Lower lobe of right lung (tissue), 2 donors: ENCODE measurements around the gene HRH1. TPM values are rescaled to one million over a fixed set of nuclear protein-coding genes. Genes with fewer than 3 reads are reported as not detected.
A peak's percentile ranks its signal among the peaks of the same experiment; 100 is the strongest.

Experiments used
- ATAC-seq, 2 donors: fragments of 200-7000 bp; cut with Tn5 transposase; one replicate each; pipeline ENCODE4 v1.9.1; 2020 to 2022; ENCODE audit warnings: mild to moderate bottlenecking in 2 of 2, moderate library complexity in 2 of 2
- DNase-seq: peaks from one replicate; pipeline ENCODE4 v3.0.0-alpha.2; 2020
- H3K27ac ChIP-seq: fragments of 200-600 bp; one replicate; pipeline ENCODE4 v1.8.0; 2022
- H3K27me3 ChIP-seq: fragments of 200-600 bp; one replicate; pipeline ENCODE4 v1.8.0; 2022; ENCODE audit warnings: low read depth
- H3K36me3 ChIP-seq: fragments of 200-600 bp; one replicate; pipeline ENCODE4 v1.8.0; 2022; ENCODE audit warnings: mild to moderate bottlenecking
- H3K4me1 ChIP-seq: fragments of 200-600 bp; one replicate; pipeline ENCODE4 v1.8.0; 2022
- H3K4me3 ChIP-seq: fragments of 200-600 bp; one replicate; pipeline ENCODE4 v1.8.0; 2022; ENCODE audit warnings: mild to moderate bottlenecking
- H3K9me3 ChIP-seq: fragments of 200-600 bp; one replicate; pipeline ENCODE4 v1.8.0; 2022
- CTCF ChIP-seq: fragments of 200-600 bp; IDR thresholded peaks from one replicate; pipeline ENCODE4 v1.8.0; 2022; ENCODE audit warnings: antibody characterized with exemption, mild to moderate bottlenecking
- intact Hi-C: fragments of 100-400 bp; cut with DNase I; formaldehyde crosslinking; loops from one replicate; pipeline ENCODE4 v1.11.0; 2022
- total RNA-seq: library from RNA; stranded (reverse); fragmentation: NEBNext Ultra II Directional; extraction: Animal tissue kit (Norgen Biotek cat#: 25700); gene quantifications from one replicate; pipeline ENCODE4 v1.2.1, GENCODE V29; 2021
- donor health status: DM: no; HTN: yes; CAD: no; lungs with severe emphysema.

Gene HRH1
- total RNA-seq, 1 donor from 2014 or later, result 6.4 TPM

- no peaks in the 10 kb centered on the region for H3K27me3 ChIP-seq
- H3K9me3 ChIP-seq, result no peaks in the 10 kb centered on the region
- DNase-seq (no peak), ATAC-seq (peak; percentile 32 to 67)
- H3K4me1 ChIP-seq, result peaks cover 37% of the 10 kb centered on the region
- peak overlapping the region; percentile 44 for H3K27ac ChIP-seq
- H3K36me3 ChIP-seq, result peaks cover 46% of the 10 kb centered on the region
- H3K4me3 ChIP-seq, result no peak overlapping the region
- no peak for TF ChIP-seq CTCF
- intact Hi-C loops, result no loop called here
Measured at GRCh38 chr3:11282250-11283138, 128.2 kb downstream of the HRH1 start.

- Histone ChIP-seq H3K4me1 (peaks cover 43% of the 10 kb centered on the region), H3K36me3 (peaks cover 46% of the 10 kb centered on the region), H3K9me3 (no peaks in the 10 kb centered on the region), H3K27me3 (no peaks in the 10 kb centered on the region), H3K4me3 (no peak overlapping the region), H3K27ac (peak overlapping the region; percentile 44)
- intact Hi-C loops, result no loop called here
- DNase-seq, result no peak
- ATAC-seq, result peak in 1 of 2 donors; percentile 29
- TF ChIP-seq CTCF, result no peak
Measured at GRCh38 chr3:11283139-11283475, 128.8 kb downstream of the HRH1 start.

- H3K4me3 ChIP-seq, result no peak overlapping the region
- H3K36me3 ChIP-seq, result peaks cover 40% of the 10 kb centered on the region
- DNase-seq, result no peak
- H3K27ac ChIP-seq, result no peak overlapping the region
- H3K9me3 ChIP-seq, result no peaks in the 10 kb centered on the region
- peaks cover 52% of the 10 kb centered on the region for H3K4me1 ChIP-seq
- TF ChIP-seq CTCF, result no peak
- no peaks in the 10 kb centered on the region for H3K27me3 ChIP-seq
- ATAC-seq, result no peak
- intact Hi-C loops, result no loop called here
Measured at GRCh38 chr3:11284011-11284410, 129.7 kb downstream of the HRH1 start.

- TF ChIP-seq CTCF, result no peak
- peaks cover 67% of the 10 kb centered on the region for H3K4me1 ChIP-seq
- intact Hi-C loops, result no loop called here
- ATAC-seq (no peak), DNase-seq (no peak)
- peaks cover 32% of the 10 kb centered on the region for H3K36me3 ChIP-seq
- H3K27me3 ChIP-seq, result no peaks in the 10 kb centered on the region
- no peak overlapping the region for H3K27ac ChIP-seq
- H3K4me3 ChIP-seq, result no peak overlapping the region
- no peaks in the 10 kb centered on the region for H3K9me3 ChIP-seq
Measured at GRCh38 chr3:11285471-11285870, 131.2 kb downstream of the HRH1 start.

GRCh38 chr3:11287404-11287803, 133.1 kb downstream of the HRH1 start:
- DNase-seq, result no peak
- Histone ChIP-seq H3K27ac (peak overlapping the region; percentile 76), H3K36me3 (peaks cover 13% of the 10 kb centered on the region), H3K9me3 (no peaks in the 10 kb centered on the region), H3K4me1 (peaks cover 75% of the 10 kb centered on the region), H3K4me3 (no peak overlapping the region), H3K27me3 (no peaks in the 10 kb centered on the region)
- no peak for TF ChIP-seq CTCF
- intact Hi-C loops, result no loop called here
- no peak for ATAC-seq
